ENCODE measurements around the gene CCDC54.

DNA sequence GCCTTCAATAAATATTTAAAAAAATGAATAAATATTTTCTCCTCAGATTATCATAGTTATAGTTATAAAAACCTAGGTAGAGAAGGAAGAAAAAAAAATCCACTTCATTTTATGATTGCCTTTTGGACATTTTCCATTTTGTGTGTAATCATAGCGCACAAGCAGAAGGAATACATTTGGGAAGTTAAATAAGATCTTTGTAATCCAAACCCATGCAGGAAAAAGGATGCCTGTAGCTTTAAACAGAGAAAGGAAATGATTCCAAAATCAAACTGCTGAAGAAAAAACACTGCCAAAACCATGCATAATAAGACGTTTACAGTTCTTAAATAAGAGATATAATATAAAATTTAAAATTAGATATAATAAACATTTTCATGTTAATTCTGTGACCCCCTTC lies 7.4 kb upstream of the CCDC54 start:
- TF ChIP-seq ZBTB1 (tag by site-specific recombination; IDR thresholded peaks at IDR 0.05), result no peak
- TF ChIP-seq ZNF24 (tag by site-specific recombination; IDR thresholded peaks at IDR 0.05), result no peak
- TF ChIP-seq, protein P1, sequence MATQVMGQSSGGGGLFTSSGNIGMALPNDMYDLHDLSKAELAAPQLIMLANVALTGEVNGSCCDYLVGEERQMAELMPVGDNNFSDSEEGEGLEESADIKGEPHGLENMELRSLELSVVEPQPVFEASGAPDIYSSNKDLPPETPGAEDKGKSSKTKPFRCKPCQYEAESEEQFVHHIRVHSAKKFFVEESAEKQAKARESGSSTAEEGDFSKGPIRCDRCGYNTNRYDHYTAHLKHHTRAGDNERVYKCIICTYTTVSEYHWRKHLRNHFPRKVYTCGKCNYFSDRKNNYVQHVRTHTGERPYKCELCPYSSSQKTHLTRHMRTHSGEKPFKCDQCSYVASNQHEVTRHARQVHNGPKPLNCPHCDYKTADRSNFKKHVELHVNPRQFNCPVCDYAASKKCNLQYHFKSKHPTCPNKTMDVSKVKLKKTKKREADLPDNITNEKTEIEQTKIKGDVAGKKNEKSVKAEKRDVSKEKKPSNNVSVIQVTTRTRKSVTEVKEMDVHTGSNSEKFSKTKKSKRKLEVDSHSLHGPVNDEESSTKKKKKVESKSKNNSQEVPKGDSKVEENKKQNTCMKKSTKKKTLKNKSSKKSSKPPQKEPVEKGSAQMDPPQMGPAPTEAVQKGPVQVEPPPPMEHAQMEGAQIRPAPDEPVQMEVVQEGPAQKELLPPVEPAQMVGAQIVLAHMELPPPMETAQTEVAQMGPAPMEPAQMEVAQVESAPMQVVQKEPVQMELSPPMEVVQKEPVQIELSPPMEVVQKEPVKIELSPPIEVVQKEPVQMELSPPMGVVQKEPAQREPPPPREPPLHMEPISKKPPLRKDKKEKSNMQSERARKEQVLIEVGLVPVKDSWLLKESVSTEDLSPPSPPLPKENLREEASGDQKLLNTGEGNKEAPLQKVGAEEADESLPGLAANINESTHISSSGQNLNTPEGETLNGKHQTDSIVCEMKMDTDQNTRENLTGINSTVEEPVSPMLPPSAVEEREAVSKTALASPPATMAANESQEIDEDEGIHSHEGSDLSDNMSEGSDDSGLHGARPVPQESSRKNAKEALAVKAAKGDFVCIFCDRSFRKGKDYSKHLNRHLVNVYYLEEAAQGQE (tag by site-specific recombination; IDR thresholded peaks at IDR 0.05), result no peak
- TF ChIP-seq ZBTB17 (tag by site-specific recombination; IDR thresholded peaks at IDR 0.05), result no peak
- TF ChIP-seq ZNF664 (tag by site-specific recombination; IDR thresholded peaks at IDR 0.05), result no peak
- no peak for TF ChIP-seq ZBTB7A (tag by site-specific recombination; IDR thresholded peaks at IDR 0.05; ENCODE audit: low read depth)
- TF ChIP-seq, protein P2, sequence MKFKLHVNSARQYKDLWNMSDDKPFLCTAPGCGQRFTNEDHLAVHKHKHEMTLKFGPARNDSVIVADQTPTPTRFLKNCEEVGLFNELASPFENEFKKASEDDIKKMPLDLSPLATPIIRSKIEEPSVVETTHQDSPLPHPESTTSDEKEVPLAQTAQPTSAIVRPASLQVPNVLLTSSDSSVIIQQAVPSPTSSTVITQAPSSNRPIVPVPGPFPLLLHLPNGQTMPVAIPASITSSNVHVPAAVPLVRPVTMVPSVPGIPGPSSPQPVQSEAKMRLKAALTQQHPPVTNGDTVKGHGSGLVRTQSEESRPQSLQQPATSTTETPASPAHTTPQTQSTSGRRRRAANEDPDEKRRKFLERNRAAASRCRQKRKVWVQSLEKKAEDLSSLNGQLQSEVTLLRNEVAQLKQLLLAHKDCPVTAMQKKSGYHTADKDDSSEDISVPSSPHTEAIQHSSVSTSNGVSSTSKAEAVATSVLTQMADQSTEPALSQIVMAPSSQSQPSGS (tag by site-specific recombination; IDR thresholded peaks at IDR 0.05; ENCODE audit: low read depth), result no peak
- no peak for TF ChIP-seq OVOL3 (tag by site-specific recombination; IDR thresholded peaks at IDR 0.05)
- no peak for TF ChIP-seq ZBTB21 (tag by site-specific recombination; IDR thresholded peaks at IDR 0.05)
